NCI-H2227 (cell line): ENCODE data around the gene SH3TC2.
"Not testable (repeated sequence)": the region's sequence is repeated elsewhere in the genome, so short reads cannot be mapped to it uniquely, and the experiment has no call there.

Experiments
- DNase-seq: peaks from one replicate; lab custom pipeline; 2025; ENCODE audit not compliant: unreplicated experiment; lab: John Stamatoyannopoulos, UW

The SH3TC2 gene

DNA sequence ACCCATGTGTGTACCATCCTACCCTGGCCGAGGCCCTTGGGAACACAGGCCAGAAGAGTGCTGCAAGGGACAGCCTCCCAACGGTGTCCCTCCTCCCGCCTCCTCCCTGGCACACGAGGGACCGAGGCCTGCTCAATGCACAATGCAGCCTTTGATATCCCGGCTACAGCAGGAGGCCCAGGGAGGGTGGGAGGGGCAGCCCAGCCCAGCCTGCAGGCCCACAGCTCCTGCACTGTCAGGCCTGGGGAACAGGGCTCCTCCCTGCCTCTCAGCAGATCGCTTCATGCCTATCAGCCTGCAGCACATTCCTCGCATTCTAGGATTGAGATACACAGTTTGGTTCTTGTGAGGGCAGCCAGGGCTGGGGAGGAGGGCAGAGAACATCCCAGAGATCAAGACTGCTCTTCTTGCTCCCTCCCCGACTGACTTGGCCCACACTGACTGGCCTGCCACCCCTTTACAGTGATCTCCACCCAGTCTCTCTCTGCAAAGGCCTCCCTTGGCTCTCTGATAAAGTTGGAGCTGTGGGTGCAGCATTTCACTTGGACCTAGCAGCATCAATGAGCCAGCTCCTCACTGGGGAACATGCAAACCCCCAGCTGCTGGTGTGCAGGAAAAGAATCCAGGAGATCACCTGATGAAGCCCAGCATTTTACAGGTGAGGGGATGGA is at the start of gene SH3TC2:
Gene SH3TC2, minus strand, starts transcription at position 46 of the 671 bp plus-strand sequence. Its CDS starts 40 bp downstream, at position 6.
- no peak for DNase-seq

DNA sequence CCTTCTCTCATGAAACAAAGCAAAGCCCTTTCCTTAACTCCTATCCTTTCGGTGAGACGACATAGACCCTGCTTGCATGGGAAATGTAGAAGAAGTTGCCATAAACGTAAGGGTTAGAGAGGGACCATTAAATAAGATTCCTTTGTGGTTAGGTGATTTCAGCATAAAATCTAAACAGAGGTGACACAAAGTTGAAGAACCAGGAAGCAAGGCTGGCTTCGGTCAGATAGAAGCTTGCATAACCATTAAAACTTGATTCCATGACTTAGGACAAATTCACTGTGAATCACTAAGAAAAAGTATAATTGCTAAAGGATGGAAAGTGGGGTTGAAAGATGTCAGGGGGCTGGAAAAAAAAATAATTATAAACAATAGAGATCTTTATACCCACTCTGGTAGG is 47.5 kb upstream of the SH3TC2 start:
- DNase-seq = no peak

DNA sequence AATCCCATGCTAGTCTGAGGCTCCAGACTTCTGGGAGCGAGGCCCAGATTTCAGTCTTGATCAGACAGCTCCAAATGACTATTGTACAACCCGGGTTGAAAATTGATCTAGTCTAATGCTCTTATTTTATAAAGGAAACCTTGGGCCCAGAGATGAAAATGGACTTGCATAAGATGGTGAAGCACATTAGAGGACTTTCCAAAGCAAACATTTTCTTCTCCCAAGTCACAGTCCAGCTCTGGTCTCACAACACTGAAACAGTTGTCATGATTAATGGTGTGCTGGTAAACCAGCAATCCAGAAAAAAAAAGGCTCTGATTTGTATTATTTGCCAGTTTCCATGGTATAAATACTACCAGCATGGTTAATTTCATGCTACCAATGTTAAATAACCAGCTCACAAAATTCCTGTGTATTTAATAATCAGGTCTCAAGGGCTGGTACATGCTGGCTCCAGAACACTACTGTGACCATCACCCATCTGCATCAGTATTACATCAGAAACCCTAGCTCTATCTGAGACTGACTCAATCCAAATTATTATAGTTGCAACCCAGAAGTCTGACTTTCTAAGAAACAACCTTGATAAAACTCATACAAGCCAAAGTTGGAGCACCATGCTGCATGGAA is 45.9 kb upstream of the SH3TC2 start:
- no peak for DNase-seq

DNA sequence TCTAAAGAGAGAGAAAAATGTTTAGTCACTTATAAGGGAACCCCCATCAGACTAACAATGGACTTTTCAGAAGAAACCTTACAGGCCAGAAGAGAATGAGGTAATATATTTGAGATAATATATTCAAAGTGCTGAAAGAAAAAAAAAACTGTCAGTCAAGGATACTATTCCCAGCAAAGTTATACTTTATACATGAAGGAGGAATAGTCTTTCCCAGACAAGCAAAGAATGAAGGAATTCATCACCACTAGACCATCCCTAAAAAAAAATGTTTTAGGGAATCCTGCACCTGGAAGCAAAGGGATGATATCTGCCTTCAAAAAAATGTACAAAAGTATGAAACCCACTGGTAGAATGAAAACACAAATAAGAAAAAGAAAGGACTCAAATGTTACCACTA is 37.5 kb upstream of the SH3TC2 start:
- no peak for DNase-seq

DNA sequence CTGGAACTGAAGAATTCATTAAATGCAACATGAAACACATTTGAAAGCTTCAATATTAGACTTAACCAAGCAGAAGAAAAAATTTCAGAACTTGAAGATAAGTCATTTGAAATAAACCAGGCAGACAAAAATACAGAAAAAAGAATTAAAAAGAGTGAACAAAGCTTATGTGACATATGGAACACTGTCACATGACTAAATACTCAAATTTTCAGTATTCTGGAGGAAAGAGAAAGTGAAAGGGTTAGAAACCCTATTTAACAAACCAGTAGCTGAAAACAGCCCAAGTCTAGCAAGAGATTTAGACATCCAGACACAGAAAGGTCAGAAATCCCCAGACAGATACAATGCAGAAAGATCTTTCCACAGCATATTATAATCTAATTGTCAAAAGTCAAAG is 37.1 kb upstream of the SH3TC2 start:
- DNase-seq = no peak

DNA sequence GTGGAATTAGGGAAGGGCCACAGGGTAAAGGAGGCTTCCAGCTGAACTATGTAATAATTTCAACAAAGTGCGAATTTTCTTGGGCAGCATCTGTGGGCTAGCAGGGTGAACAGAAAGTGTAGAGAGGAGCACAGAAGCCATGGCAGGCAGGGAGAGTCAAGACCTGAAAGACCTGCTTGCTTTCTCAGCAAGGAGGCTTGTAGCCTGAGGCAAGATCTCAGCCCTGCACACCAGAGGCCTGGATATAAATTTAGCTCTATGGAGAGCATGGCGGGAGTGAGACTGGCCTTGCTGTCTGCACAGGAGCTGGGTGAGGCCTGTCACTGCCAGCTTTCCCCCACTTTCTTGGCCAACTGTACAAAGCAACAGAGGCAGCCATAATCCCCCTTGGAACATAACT is 32.1 kb upstream of the SH3TC2 start:
- no peak for DNase-seq

DNA sequence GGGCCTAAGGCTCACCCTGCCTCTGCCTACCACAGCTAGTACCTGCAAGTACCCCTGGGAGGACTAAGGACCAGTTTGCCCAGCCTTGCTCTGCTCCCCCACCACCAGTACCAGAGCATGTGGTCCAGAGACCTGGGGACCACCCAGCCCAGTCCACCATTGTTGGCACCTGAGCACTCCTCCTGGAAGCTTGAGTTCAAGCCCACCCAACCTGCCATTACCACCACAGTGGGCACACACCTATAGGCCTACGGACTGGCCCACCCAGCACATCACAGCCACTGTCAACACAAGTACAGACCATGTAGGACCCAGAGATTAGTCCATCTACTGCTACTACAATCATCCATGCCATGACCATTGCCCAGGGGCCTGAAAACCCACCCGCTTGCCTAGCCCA is 30.8 kb upstream of the SH3TC2 start:
- no peak for DNase-seq

DNA sequence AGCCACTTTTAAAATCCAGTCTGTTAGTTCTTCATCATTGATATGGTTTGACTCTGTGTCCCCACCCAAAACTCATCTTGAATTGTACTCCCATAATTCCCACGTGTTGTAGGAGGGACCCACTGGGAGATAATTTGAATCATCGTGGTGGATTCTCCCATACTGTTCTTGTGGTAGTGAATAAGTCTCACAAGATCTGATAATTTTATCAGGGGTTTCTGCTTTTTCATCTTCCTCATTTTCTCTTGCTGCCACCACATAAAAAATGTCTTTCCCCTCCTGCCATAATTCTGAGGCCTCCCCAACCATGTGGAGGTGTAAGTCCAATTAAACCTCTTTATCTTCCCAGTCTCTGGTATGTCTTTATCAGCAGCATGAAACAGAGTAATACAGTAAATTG is 26.9 kb upstream of the SH3TC2 start:
- DNase-seq = no peak

DNA sequence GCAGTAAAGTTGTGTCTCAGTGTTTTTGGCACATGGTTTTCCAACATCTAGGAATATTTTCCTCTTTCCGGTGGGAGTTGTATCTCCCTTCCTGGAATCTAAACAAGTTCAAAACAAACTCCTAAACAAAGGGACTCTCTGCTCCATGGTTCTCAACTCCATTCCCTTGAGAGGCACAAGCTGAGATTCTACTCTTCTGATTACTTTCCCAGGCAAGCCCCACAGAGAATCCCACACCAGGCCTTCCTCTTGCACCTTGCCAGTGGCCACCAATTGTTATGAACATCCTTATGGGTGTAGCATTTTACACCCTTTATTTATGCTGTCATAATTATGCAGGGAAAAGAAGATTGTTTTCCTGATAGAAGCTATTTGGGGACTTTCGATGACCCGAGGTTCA is 25.8 kb upstream of the SH3TC2 start:
- DNase-seq = no peak

DNA sequence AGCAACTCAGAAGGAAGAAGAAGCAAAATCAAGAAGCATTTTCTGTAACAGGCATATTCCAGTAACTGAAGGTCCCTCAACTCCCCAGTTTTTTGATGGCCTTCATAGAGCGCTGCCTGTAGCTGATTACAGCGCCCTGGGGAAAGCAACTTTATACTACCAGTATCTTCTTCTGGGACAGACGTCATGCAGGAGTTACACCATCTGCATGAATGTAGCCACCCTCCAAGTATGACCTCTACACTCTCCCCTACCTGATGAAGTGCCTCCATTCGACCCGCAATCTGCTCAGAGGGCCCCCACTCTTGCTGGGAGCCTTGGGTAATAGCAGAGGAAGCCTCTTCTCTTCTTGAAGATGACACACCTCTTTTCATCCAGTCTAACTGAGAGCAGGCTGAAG is 21.0 kb upstream of the SH3TC2 start:
- DNase-seq = no peak

DNA sequence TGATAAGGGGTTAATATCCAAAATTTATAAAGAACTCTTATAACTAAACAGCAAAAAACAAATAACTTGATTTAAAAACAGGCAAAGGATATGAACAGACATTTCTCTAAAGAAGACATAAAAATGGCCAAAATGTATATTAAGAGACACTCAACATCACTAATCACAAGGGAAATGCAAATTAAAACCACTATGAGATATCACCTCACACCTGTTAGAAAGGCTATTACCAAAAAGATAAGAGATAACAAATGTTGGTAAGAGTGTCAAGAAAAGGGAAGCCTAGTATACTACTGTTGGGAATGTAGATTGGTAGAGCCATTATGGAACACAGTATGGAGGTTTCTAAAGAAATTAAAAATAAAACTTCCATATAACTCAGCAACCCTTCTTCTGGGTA is 19.4 kb upstream of the SH3TC2 start:
- DNase-seq = no peak

DNA sequence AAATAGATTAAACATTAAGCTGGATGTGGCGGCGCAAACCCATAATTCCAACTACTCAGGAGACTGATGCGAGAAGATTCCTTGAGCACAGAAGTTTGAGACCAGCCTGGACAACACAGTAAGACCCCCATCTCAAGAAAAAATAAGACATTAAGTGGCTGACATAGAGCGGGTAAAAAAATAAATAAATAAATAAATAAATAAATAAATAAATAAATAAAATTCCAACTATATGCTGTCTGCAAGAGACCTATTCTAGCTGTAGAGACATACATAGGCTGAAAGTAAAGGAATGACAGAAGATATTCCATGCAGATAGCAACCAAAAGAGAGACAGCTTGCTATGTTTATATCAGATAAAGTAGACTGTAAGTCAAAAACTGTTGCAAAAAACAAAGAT is 17.4 kb upstream of the SH3TC2 start:
- no peak for DNase-seq

DNA sequence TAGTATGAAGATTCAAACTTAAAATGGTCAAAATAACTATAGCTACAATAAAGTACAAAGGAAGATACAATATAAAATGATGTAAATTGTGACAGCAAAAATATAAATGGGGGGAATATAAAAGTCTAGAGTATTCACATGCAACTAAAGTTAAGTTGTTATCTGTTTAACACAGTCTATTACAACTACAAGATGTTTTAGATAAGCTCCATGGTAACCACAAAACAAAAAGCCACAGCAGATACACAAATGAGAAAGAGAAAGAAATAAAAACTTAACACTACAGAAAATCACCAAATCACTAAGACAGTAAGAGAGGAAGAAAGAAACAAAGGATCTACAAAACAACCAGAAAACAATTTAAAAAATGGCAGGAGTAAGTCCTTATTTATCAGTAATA is 17.0 kb upstream of the SH3TC2 start:
- DNase-seq = no peak

DNA sequence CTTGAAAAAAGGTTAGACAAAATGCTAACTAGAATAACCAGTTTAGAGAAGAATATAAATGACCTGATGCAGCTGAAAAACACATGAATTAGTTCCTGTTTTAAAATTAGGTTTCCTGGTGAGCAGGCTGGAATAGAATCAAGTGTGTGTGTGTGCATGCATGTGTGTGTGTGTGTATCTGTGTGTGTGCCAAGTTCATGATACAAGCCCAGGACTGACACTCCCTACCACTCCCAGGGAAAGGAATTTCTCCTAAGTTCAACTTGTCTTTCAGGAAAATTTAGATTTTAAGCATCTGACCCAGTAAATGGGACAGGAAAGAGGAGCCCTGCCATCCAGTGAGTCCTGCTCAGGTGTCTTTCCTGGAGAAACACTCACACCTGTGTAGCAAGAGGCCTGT is 11.2 kb upstream of the SH3TC2 start:
- not testable (repeated sequence) for DNase-seq

DNA sequence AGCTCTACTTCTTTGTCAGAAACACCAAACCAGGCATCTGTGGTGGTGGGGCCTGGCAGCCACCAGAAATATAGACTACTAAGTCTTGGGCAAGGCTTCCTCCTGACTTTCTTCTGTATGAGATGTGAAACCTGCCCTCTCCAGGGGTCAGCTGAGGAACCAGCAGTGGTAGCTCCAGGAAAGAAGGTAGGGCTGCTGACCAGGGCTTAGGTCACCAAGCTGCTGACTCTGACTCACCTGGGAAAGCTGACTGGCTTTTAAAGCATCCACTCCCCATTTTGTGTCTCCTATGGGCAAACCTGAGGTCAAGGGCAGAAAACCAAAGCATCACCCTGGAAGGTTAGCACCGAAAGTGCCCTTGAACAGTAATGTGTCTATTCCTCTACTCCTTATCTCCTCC is 10.4 kb upstream of the SH3TC2 start:
- DNase-seq = no peak

DNA sequence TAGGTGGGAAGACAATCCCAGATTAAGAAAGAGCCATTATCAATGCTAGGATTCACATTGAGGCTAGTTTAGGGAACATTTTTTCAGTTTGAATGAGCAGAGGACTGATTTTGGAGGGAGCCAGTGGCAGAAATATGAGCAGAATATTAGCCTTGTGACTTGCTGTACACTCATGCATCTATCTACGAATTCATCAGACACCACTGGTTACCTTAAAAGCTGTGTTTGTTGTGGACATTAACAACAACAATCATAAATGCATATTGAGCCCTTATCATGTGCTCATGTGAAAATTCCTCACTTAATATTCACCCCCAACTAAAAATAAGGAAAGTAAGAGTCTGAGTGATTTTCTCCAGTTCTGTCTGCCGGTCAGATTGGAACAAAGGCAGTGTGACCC is 9.9 kb upstream of the SH3TC2 start:
- no peak for DNase-seq

DNA sequence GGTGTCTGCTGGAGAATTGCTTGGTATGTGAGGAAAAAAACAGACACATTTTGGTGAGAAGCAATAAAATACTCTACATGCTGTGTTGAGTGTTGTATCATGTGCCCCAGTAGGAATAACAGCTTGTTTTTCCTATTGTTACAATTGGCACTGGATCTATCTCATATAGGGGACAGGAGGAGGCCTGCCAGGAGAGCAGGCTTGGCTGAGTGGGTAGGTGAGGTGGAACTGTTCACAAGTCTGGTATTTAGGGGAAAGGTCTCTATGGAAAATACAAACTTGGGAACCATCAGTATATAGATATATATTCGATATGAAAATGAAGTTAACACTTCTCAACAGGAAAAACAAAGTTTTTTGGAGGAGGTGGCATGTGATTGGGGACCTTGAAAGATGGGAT is 9.5 kb upstream of the SH3TC2 start:
- DNase-seq = no peak

DNA sequence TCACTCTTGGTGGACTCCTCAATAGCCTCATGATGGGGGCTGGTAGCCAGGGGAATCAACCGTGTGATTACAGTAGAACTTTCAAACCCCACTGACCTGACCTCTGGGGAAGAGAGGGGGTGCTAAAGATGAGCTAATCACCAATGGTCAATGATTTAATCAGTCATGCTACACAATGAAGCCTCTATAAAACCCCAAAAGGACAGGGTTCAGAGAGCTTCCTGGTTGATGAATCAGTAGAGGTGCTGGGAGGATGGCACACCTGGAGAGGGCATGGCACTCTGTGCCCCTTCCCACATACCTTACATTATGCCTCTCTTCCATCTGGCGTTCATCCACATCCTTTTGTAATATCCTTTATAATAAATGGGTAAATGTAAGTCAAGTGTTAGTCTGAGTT is 8.9 kb upstream of the SH3TC2 start:
- DNase-seq = no peak

DNA sequence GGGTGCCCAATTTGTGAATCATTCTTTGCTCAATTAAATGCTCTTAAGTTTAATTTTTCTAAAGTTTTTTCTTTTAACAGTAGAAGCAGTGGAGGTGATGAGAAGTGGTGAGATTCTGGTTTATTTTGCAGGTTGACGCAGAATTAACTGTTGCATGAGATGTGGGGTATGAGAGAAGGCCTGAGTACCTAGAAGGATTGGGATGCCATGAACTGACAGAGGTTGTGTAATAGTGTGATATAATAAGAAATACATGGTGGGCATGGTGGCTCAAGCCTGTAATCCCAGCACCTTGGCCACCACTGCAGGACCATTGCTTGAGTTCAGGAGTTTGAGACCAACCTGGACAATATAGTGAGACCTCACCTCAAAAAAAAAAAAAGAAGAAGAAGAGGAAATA is 8.4 kb upstream of the SH3TC2 start:
- no peak for DNase-seq

DNA sequence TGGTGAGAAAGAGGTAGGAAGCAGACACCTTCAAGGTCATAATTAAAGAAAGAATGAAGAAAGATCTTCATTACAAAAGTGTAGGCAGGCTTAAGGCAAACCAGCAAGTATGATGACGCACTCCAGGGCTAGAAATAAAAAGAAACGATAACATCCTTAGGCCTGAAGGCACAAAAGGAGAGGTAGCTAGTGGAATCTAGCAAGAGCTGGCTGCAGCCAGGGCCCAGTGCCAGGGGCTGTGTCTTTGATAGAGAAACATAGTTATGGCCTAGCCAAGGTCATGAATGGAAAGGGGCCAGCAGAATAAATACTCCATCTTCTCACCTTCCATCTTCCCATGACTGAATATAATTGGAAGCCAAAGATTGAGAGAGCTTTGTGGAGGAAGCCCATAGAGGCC is 6.8 kb upstream of the SH3TC2 start:
- no peak for DNase-seq

DNA sequence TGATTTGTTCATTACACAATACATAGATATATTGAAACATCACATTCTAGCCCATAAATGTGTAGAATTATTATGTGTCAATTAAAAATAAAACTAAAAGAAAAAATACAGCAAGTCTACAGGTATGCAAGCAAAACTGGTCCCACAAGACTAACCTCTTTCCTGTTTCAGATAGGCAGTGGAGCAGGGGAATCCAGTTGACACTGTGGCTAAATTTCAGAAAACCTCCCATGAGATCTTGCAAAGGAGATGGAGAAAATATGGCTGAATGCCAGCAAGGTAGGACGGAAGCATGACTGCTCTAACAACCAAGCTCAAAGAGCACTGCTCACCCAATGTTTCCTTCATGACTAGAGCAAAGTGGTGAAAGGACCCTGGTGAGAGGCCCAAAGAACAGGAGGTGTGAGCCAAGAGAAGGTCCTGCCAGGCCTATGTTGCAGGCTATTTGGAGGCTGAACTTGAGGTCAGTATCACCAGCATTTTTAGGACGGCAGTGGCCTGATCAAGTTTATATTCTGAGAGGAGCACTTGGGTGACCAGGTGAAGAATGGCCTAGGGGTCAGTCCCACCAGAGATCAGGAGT is 1.1 kb upstream of the SH3TC2 start:
- no peak for DNase-seq

DNA sequence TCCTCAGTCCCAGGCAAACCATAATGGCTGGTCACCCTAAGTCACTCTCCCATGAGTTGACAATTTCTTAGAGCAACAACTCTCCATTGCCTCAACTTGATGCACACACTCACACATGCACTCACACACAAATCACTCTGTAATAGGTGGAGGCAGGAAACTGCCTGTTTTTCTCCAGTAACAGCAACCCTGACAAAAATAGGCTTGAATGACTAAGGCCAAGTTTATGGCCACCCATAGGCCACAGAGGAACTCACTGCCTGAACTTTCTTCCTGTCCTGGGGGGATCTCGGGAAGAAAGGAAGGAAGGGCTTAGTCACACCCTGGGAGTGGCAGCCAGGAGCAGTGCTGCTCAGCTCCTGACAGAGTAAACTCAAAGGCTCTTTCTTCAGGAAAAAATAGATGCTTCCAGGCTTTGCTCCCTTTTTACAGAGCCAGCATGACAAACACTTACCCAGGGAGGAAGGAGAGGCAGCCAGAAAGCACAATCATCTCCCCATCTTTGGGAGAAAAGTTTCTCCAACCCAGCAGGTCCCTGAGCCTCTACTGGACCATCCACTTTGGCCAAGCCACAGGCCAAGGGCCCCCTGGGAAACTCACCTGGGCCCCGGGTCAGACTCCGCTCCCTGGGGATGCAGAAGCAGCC is 368 bp downstream of the SH3TC2 start:
- no peak for DNase-seq
